GM18951 (cell line): ENCODE measurements around the gene HPGD.

Experiments used
- POLR2A ChIP-seq: IDR thresholded peaks from 4 replicates; pipeline ENCODE4 v1.6.1; 2011; ENCODE audit warnings: mild to moderate bottlenecking; ENCODE audit not compliant: insufficient read length, insufficient read depth; ENCODE audit errors: extremely low read depth
- in situ Hi-C: fragments of 300-500 bp; cut with MboI; formaldehyde crosslinking; loops from one replicate; pipeline ENCODE4 v1.12.0; 2022; ENCODE audit warnings: low sequenced_read_pairs, mixed read lengths, inconsistent platforms; ENCODE audit not compliant: unreplicated experiment

Gene HPGD

GRCh38 chr4:174444390-174444789, 77.9 kb downstream of the HPGD start:
- in situ Hi-C loops, result no loop called here
- TF ChIP-seq POLR2A, result no peak
